WTC11 (cell line): Measurements from ENCODE around the gene RBCK1. TPM values are rescaled to one million over a fixed set of nuclear protein-coding genes. Genes with fewer than 3 reads are reported as not detected.

Experiments used
- ATAC-seq: fragments of 200-7000 bp; cut with Tn5 transposase; 2 replicates; pipeline ENCODE4 v1.10.0; 2021; ENCODE audit warnings: mild to moderate bottlenecking, moderate library complexity
- CTCF ChIA-PET: fragments of 300-600 bp; sonication (Branson Sonifier 250); formaldehyde crosslinking; loops from one replicate; lab custom pipeline; 2021; ENCODE audit warnings: antibody characterized with exemption; lab: Charles Lee
- POLR2A ChIA-PET: fragments of 350-600 bp; sonication (Branson Sonifier 250); formaldehyde crosslinking; loops from one replicate; lab custom pipeline; 2021; ENCODE audit warnings: antibody characterized with exemption; lab: Charles Lee
- DNase-seq: peaks from one replicate; pipeline ENCODE4 v3.0.0; 2021; ENCODE audit warnings: low spot score
- H3K27ac Mint-ChIP-seq: 2 replicates; pipeline ENCODE4 v1.8.0; 2021; ENCODE audit warnings: mixed read lengths
- H3K27me3 Mint-ChIP-seq: 2 replicates; pipeline ENCODE4 v1.8.0; 2021; ENCODE audit warnings: low read depth, mild to moderate bottlenecking, moderate library complexity, mixed read lengths
- H3K36me3 Mint-ChIP-seq: 2 replicates; pipeline ENCODE4 v1.8.0; 2021; ENCODE audit warnings: mixed read lengths
- H3K4me1 Mint-ChIP-seq: 2 replicates; pipeline ENCODE4 v1.8.0; 2022; ENCODE audit warnings: mixed read lengths
- H3K4me3 Mint-ChIP-seq: 2 replicates; pipeline ENCODE4 v1.8.0; 2021; ENCODE audit warnings: mild to moderate bottlenecking, moderate library complexity, mixed read lengths
- H3K9me3 Mint-ChIP-seq: 2 replicates; pipeline ENCODE4 v1.8.0; 2021; ENCODE audit warnings: mixed read lengths
- AR ChIP-seq: fragments of 250-450 bp; sonication (Bioruptor Pico); IDR thresholded peaks from 2 replicates; pipeline ENCODE4 v1.9.0; 2021; ENCODE audit warnings: mild to moderate bottlenecking
- ATF3 ChIP-seq: sonication (generic); formaldehyde crosslinking; conservative IDR thresholded peaks from 2 replicates; pipeline ENCODE4 v1.8.1; 2022; ENCODE audit warnings: mild to moderate bottlenecking, missing genetic modification reagents
- CREB1 ChIP-seq: sonication (generic); formaldehyde crosslinking; IDR thresholded peaks from 2 replicates; pipeline ENCODE4 v1.8.0; 2023; ENCODE audit warnings: mild to moderate bottlenecking, missing genetic modification reagents
- ELF4 ChIP-seq: sonication (generic); formaldehyde crosslinking; IDR thresholded peaks from 2 replicates; pipeline ENCODE4 v1.8.1; 2022; ENCODE audit warnings: low read depth, mild to moderate bottlenecking, moderate library complexity, missing genetic modification reagents
- HMGA2 ChIP-seq: fragments of 250-450 bp; sonication (Bioruptor Pico); IDR thresholded peaks from 2 replicates; pipeline ENCODE4 v1.4.0; 2021; ENCODE audit warnings: mild to moderate bottlenecking, moderate library complexity
- IRF2 ChIP-seq: sonication (generic); formaldehyde crosslinking; IDR thresholded peaks from 2 replicates; pipeline ENCODE4 v1.8.0; 2022; ENCODE audit warnings: low read depth, missing genetic modification reagents, borderline replicate concordance
- MLX ChIP-seq: sonication (generic); formaldehyde crosslinking; IDR thresholded peaks from 2 replicates; pipeline ENCODE4 v1.8.1; 2023; ENCODE audit warnings: mild to moderate bottlenecking, missing genetic modification reagents, moderate library complexity
- MXD4 ChIP-seq: fragments of 250-450 bp; sonication (Bioruptor Pico); IDR thresholded peaks from 2 replicates; pipeline ENCODE4 v1.8.0; 2021; ENCODE audit warnings: mild to moderate bottlenecking, moderate library complexity, borderline replicate concordance
- SOX15 ChIP-seq: fragments of 250-450 bp; sonication (Bioruptor Pico); IDR thresholded peaks from 2 replicates; pipeline ENCODE4 v1.9.0; 2021; ENCODE audit warnings: mild to moderate bottlenecking
- SP1 ChIP-seq: sonication (generic); formaldehyde crosslinking; conservative IDR thresholded peaks from 2 replicates; pipeline ENCODE4 v1.8.1; 2022; ENCODE audit warnings: missing genetic modification reagents
- TEAD1 ChIP-seq: sonication (generic); formaldehyde crosslinking; IDR thresholded peaks from 2 replicates; pipeline ENCODE4 v1.8.0; 2022; ENCODE audit warnings: mild to moderate bottlenecking, missing genetic modification reagents
- USF2 ChIP-seq: sonication (generic); formaldehyde crosslinking; IDR thresholded peaks from 2 replicates; pipeline ENCODE4 v1.8.1; 2023; ENCODE audit warnings: mild to moderate bottlenecking, missing genetic modification reagents, moderate library complexity
- ZNF138 ChIP-seq: sonication (generic); formaldehyde crosslinking; conservative IDR thresholded peaks from 2 replicates; pipeline ENCODE4 v1.8.1; 2022; ENCODE audit warnings: mild to moderate bottlenecking, moderate library complexity, missing genetic modification reagents
- ZNF232 ChIP-seq: sonication (generic); formaldehyde crosslinking; IDR thresholded peaks from 2 replicates; pipeline ENCODE4 v1.8.0; 2022; ENCODE audit warnings: mild to moderate bottlenecking, missing genetic modification reagents
- ZNF423 ChIP-seq: fragments of 250-450 bp; sonication (Bioruptor Pico); IDR thresholded peaks from 2 replicates; pipeline ENCODE4 v2.1.2; 2022; ENCODE audit warnings: mild to moderate bottlenecking, moderate library complexity
- ZSCAN18 ChIP-seq: fragments of 250-450 bp; sonication (Bioruptor Pico); IDR thresholded peaks from 2 replicates; pipeline ENCODE4 v2.1.2; 2022; ENCODE audit warnings: mild to moderate bottlenecking, moderate library complexity
- total RNA-seq: library from RNA; stranded (reverse); gene quantifications from 3 replicates; pipeline ENCODE4 v1.2.3, GENCODE V29; 2021

RBCK1 gene
- total RNA-seq, 1 experiment from 2014 or later: 75.2 TPM

- ATAC-seq: no peak
- Mint-ChIP-seq H3K27me3 (peaks cover 21% of the 10 kb centered on the region), H3K36me3 (peaks cover 69% of the 10 kb centered on the region), H3K4me1 (peaks cover 8% of the 10 kb centered on the region), H3K4me3 (no peak overlapping the region), H3K9me3 (no peaks in the 10 kb centered on the region), H3K27ac (no peak overlapping the region)
- ChIA-PET POLR2A (no interaction called here), CTCF (no interaction called here)
- TF ChIP-seq SOX15 (no peak), ELF4 (CRISPR knock-in tag) (no peak), HMGA2 (CRISPR knock-in tag) (no peak), TEAD1 (CRISPR knock-in tag) (no peak), ZNF138 (CRISPR knock-in tag) (no peak), USF2 (CRISPR knock-in tag) (no peak), ZNF232 (no peak), IRF2 (CRISPR knock-in tag) (no peak), CREB1 (CRISPR knock-in tag) (no peak), MLX (no peak), ATF3 (no peak), ZSCAN18 (no peak), AR (no peak)
- no peak for DNase-seq
Measured at GRCh38 chr20:440148-440547, 32.0 kb downstream of the RBCK1 start.

GRCh38 chr20:440636-441035 is 32.5 kb downstream of the RBCK1 start:
- no peak overlapping the region for H3K27ac Mint-ChIP-seq
- no peak overlapping the region for H3K4me3 Mint-ChIP-seq
- DNase-seq (no peak), ATAC-seq (no peak)
- peaks cover 16% of the 10 kb centered on the region for H3K27me3 Mint-ChIP-seq
- ChIA-PET CTCF (interaction anchor here (1.4 kb wide), 1 partner anchor 9 kb away, joined by 3 read pairs; no protein-coding TSS in a partner anchor), POLR2A (no interaction called here)
- peaks cover 7% of the 10 kb centered on the region; the same call in 1 of the 2 replicates for H3K4me1 Mint-ChIP-seq
- no peaks in the 10 kb centered on the region for H3K9me3 Mint-ChIP-seq
- no peak for TF ChIP-seq ZNF423
- peaks cover 71% of the 10 kb centered on the region for H3K36me3 Mint-ChIP-seq

GRCh38 chr20:443223-443775 is 35.2 kb downstream of the RBCK1 start:
- Mint-ChIP-seq H3K9me3 (no peaks in the 10 kb centered on the region), H3K27me3 (no peaks in the 10 kb centered on the region), H3K36me3 (peaks cover 64% of the 10 kb centered on the region), H3K4me3 (no peak overlapping the region)
- POLR2A ChIA-PET: no interaction called here
- no peak for ATAC-seq
- no peak for TF ChIP-seq MXD4 (CRISPR knock-in tag)
- TF ChIP-seq SP1: no peak
- TF ChIP-seq, all 79 proteins: peak for 0
- no peak for DNase-seq
- CTCF ChIA-PET: no interaction called here
- Mint-ChIP-seq H3K4me1 (peaks cover 7% of the 10 kb centered on the region; the same call in 1 of the 2 replicates), H3K27ac (no peak overlapping the region)
